K562 (cell line): Measurements from ENCODE around the gene PNMA8C. TPM values are rescaled to one million over a fixed set of nuclear protein-coding genes. Genes with fewer than 3 reads are reported as not detected.

Source experiments
- ARID4B ChIP-seq: sonication (generic); formaldehyde crosslinking; IDR thresholded peaks from 2 replicates; pipeline ENCODE4 v1.8.0; 2022; ENCODE audit warnings: mild to moderate bottlenecking, missing genetic modification reagents
- COPS2 ChIP-seq: fragments of 450-650 bp; conservative IDR thresholded peaks from 2 replicates; pipeline ENCODE4 v1.6.1; 2016; ENCODE audit warnings: mild to moderate bottlenecking, moderate library complexity
- E2F4 ChIP-seq: sonication (generic); formaldehyde crosslinking; IDR thresholded peaks from 2 replicates; pipeline ENCODE4 v1.8.0; 2022; ENCODE audit warnings: mild to moderate bottlenecking, low read depth, missing genetic modification reagents
- FOS ChIP-seq: IDR thresholded peaks from 3 replicates; pipeline ENCODE4 v1.6.1; 2011; ENCODE audit not compliant: insufficient read length; ENCODE audit errors: extremely low read depth
- FUS ChIP-seq: fragments of 200-400 bp; formaldehyde crosslinking; optimal IDR thresholded peaks from 2 replicates; pipeline ENCODE3; 2017; ENCODE audit warnings: low read depth, low read length
- MLX ChIP-seq, 2 experiments: fragments of 450-650 bp in 1 of 2; sonication (generic) in 1 of 2; formaldehyde crosslinking; conservative IDR thresholded peaks; 2 replicates each; pipeline versions ENCODE4 v1.4.0 to v1.8.1; 2020 to 2022; ENCODE audit warnings: mild to moderate bottlenecking in 1 of 2, missing genetic modification reagents in 1 of 2
- SRF ChIP-seq, 2 experiments: fragments of 250-450, 450-650 bp in 1 of 2; sonication (Bioruptor Pico) in 1 of 2; sonication (generic) in 1 of 2; formaldehyde crosslinking; IDR thresholded peaks; 2 replicates each; pipeline versions ENCODE4 v1.5.0 to v1.5.1; 2020 to 2022; ENCODE audit warnings: mild to moderate bottlenecking in 1 of 2, missing genetic modification reagents in 1 of 2
- ZBTB26 ChIP-seq: fragments of 450-650 bp; formaldehyde crosslinking; IDR thresholded peaks from 2 replicates; pipeline ENCODE4 v1.4.0; 2022; ENCODE audit warnings: missing genetic modification characterization
- ZKSCAN3 ChIP-seq: fragments of 250-450 bp; sonication (Bioruptor Pico); IDR thresholded peaks from 2 replicates; pipeline ENCODE4 v1.4.0; 2020
- ZNF140 ChIP-seq: fragments of 250-450 bp; sonication (Bioruptor Pico); IDR thresholded peaks from 2 replicates; pipeline ENCODE4 v1.8.0; 2021; ENCODE audit warnings: moderate library complexity, mild to moderate bottlenecking, inconsistent platforms
- ZNF224 ChIP-seq: sonication (generic); formaldehyde crosslinking; IDR thresholded peaks from 2 replicates; pipeline ENCODE4 v1.8.0; 2022; ENCODE audit warnings: mild to moderate bottlenecking, missing genetic modification reagents
- ZNF408 ChIP-seq: fragments of 250-450 bp; sonication (Bioruptor Pico); IDR thresholded peaks from 2 replicates; pipeline ENCODE4 v1.4.0; 2020; ENCODE audit warnings: low read depth, mild to moderate bottlenecking, moderate library complexity
- polyA plus RNA-seq, 8 experiments: library from polyadenylated mRNA; depleted of rRNA in 4 of 8; stranded (reverse) in 5 of 8; unstranded in 3 of 8; fragments of >200 nt; fragmentation: Nextera tagmentation in 2 of 8; fragmentation: Illumina TruSeq in 1 of 8; extraction: Ambion mirVana in 2 of 8; extraction: Trizol in 1 of 8; gene quantifications; 2 replicates each; pipeline versions ENCODE4 v1.2.1 to v1.2.3, GENCODE V29; 2011 to 2014; ENCODE audit warnings: inconsistent platforms in 1 of 8, missing spikeins in 1 of 8
- total RNA-seq, 7 experiments: library from RNA; depleted of rRNA in 6 of 7; stranded (reverse); fragments of >200 nt in 6 of 7; fragmentation: Illumina TruSeq in 2 of 7; extraction: Trizol in 2 of 7; gene quantifications; 2 replicates each; pipeline versions ENCODE4 v1.2.1 to v1.2.3, GENCODE V29; 2011 to 2021; ENCODE audit warnings: low replicate concordance in 1 of 7
- TF ChIP-seq, protein P1 (sequence below): sonication (generic); formaldehyde crosslinking; IDR thresholded peaks from 2 replicates; pipeline ENCODE4 v1.4.0; 2020; ENCODE audit warnings: mild to moderate bottlenecking, missing genetic modification reagents
- TF ChIP-seq, protein P2 (sequence below): fragments of 250-450 bp; sonication (Bioruptor Pico); IDR thresholded peaks from 2 replicates; pipeline ENCODE4 v1.5.1; 2021; ENCODE audit warnings: mild to moderate bottlenecking

The PNMA8C gene
- total and polyA plus RNA-seq, 9 of the 15 experiments (the other 6 are each of a cell fraction or from before 2014, with no cell fraction given), result 0.04 to 0.05 (median 0.05) TPM; not detected in 6

GRCh38 chr19:46413262-46414031 is 15.3 kb downstream of the PNMA8C start, which contains the start of gene CCDC8 (continued):
- no peak for TF ChIP-seq MLX (CRISPR knock-in tag; conservative IDR thresholded peaks at IDR 0.05)
- 0 out of 2 replicates have a peak, but pooled peaks have one; percentile 22 for TF ChIP-seq E2F4 (CRISPR knock-in tag)
- no peak for TF ChIP-seq ZNF224 (CRISPR knock-in tag)
- peak; percentile 79; the same call in 1 of the 2 replicates for TF ChIP-seq ARID4B (CRISPR knock-in tag)
- TF ChIP-seq, protein P1, sequence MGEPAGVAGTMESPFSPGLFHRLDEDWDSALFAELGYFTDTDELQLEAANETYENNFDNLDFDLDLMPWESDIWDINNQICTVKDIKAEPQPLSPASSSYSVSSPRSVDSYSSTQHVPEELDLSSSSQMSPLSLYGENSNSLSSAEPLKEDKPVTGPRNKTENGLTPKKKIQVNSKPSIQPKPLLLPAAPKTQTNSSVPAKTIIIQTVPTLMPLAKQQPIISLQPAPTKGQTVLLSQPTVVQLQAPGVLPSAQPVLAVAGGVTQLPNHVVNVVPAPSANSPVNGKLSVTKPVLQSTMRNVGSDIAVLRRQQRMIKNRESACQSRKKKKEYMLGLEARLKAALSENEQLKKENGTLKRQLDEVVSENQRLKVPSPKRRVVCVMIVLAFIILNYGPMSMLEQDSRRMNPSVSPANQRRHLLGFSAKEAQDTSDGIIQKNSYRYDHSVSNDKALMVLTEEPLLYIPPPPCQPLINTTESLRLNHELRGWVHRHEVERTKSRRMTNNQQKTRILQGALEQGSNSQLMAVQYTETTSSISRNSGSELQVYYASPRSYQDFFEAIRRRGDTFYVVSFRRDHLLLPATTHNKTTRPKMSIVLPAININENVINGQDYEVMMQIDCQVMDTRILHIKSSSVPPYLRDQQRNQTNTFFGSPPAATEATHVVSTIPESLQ (CRISPR knock-in tag), result peak; percentile 22; the same call in 1 of the 2 replicates
- TF ChIP-seq ZNF408 (CRISPR knock-in tag), result no peak
- TF ChIP-seq, protein P2, sequence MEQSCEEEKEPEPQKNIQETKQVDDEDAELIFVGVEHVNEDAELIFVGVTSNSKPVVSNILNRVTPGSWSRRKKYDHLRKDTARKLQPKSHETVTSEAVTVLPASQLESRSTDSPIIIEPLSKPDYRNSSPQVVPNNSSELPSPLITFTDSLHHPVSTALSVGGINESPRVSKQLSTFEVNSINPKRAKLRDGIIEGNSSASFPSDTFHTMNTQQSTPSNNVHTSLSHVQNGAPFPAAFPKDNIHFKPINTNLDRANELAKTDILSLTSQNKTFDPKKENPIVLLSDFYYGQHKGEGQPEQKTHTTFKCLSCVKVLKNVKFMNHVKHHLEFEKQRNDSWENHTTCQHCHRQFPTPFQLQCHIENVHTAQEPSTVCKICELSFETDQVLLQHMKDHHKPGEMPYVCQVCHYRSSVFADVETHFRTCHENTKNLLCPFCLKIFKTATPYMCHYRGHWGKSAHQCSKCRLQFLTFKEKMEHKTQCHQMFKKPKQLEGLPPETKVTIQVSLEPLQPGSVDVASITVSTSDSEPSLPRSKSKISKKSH (CRISPR knock-in tag), result no peak
- peak; percentile 70 for TF ChIP-seq FOS
- no peak for TF ChIP-seq FUS
- peak; percentile 10 to 55; a peak in 2 of 4 replicates for TF ChIP-seq SRF (CRISPR knock-in tag; IDR thresholded peaks at IDR 0.05)
- no peak for TF ChIP-seq ZBTB26 (CRISPR knock-in tag)
- no peak for TF ChIP-seq COPS2
- TF ChIP-seq ZNF140 (CRISPR knock-in tag), result no peak
- TF ChIP-seq ZKSCAN3 (CRISPR knock-in tag), result no peak
